NCI-H460 (cell line): ENCODE results near the gene PFN1. TPM values are rescaled to one million over a fixed set of nuclear protein-coding genes. Genes with fewer than 3 reads are reported as not detected.

ENCODE experiments used
- DNase-seq: peaks from one replicate; pipeline ENCODE4 v3.0.0-alpha.2; 2016; ENCODE audit warnings: low read depth; ENCODE audit errors: extremely low read depth
- polyA plus RNA-seq: library from polyadenylated mRNA; depleted of rRNA; stranded (reverse); fragments of >200 nt; gene quantifications from 2 replicates; pipeline ENCODE4 v1.2.3, GENCODE V29; 2014; cell fraction: nucleus; rRNA removed
- total RNA-seq: library from RNA; depleted of rRNA; stranded (reverse); fragments of >200 nt; shearing (Covaris generic); gene quantifications from 2 replicates; pipeline ENCODE4 v1.2.3, GENCODE V29; 2014; rRNA removed

Gene PFN1
- total RNA-seq: 960 and 1,088 TPM in 2 replicates
- polyA plus RNA-seq: 566 and 812 TPM in 2 replicates

DNA sequence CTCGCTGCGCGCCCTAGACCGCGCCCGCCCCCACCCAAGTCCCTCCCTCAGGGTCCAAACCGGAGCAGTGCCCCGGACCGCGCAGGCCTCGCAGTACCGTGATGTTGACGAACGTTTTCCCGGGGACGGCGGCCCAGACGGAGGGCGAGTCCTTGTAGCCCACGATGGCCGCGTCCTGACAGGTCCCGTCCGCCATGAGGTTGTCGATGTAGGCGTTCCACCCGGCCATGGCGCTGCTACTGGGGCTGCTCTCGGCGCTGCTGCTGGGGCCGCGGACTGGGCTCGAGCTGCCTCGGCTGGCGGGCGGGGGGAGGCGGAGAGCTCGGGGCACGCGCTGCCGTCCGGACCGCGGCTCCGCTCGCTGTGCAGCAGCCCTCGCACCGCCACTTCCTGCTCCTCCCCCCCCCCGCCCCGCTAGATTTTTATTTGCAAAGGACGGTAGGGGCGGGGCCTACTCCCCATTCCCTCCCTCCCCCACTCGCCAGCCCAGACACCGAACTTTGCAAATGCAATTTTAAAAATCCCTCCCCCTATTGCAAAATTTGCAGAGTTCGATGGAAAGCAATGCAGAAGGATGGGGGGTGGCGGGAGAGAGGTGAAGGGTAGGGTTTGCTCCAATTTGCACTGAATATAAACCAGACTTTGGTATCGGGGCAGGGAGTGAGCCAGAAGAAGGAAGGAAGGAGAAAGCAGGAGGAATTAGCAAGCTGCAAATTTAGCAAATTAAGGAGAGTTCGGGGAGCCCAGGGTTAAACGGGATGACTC lies at the start of gene PFN1:
Gene PFN1, minus strand, starts transcription at position 365 of the 765 bp plus-strand sequence. Its CDS starts 136 bp downstream, at position 229.
- peak; percentile 92 for DNase-seq

DNA sequence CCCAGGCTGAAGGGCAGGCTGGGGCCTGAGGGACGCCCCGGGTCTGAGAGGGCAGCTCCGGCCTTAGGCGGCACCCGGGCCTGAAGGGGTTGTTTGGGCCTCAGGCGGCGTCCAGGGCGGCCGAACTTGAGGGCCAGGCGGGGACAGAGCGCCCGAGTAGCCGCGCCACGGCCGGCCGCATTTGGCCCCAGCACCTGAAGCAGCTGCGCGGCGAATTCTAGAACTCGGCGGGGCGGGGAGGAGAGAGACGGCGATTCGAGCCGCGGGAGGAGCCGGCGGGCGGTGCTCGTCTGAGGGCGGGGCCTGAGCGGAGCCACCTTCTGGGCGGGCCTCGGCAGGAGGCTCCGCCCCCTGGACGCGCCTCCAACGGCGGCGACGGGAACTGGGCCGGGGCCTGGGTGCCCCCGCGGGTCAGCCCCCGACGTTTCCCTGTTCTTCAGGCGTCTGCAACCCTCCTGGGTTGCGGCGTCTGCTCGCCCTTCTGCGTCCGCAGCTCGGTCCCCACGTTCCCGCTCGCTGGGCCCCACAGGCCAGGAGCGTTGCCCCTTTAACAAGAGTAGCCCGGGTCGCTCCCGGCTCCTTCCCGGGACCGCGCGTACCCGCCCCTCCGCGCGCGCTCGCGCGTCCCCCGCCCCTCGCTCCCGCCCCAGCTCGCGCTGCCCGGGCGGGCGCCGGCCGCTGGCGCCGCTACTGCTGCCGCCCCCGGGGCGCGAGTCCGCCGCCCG lies 49.1 kb upstream of the PFN1 start, which contains the start of the genes INCA1 and KIF1C:
Gene INCA1, minus strand, starts transcription at position 221 of the 725 bp plus-strand sequence. CDS start 3,085 bp downstream, outside the sequence.
Gene KIF1C, plus strand, starts transcription at position 649 of the 725 bp plus-strand sequence. CDS start 2,297 bp downstream, outside the sequence.
- peak; percentile 85 for DNase-seq

DNA sequence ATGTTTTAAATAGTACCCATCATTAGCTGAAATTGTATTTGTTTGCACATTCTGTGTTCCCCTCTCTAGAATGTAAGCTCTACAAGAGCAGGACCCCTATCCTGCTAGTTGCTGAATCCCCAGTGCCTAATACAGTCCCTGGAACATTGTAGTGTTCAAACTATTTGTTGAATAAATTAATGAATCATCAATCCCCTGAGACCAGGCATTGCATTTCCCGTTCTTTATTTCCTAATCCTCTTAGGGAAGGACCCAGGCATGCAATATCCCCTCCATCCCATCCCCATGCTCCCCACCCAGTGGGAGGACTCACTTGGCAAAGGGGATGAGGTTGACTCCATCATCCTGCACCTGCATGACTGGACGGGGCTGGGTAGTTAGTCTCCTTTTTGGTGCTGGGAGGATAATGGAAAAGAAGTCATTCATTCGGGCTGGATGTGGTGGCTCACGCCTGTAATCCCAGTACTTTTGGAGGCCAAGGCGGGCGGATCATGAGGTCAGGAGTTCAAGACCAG lies 45.8 kb upstream of the PFN1 start:
- no peak for DNase-seq

DNA sequence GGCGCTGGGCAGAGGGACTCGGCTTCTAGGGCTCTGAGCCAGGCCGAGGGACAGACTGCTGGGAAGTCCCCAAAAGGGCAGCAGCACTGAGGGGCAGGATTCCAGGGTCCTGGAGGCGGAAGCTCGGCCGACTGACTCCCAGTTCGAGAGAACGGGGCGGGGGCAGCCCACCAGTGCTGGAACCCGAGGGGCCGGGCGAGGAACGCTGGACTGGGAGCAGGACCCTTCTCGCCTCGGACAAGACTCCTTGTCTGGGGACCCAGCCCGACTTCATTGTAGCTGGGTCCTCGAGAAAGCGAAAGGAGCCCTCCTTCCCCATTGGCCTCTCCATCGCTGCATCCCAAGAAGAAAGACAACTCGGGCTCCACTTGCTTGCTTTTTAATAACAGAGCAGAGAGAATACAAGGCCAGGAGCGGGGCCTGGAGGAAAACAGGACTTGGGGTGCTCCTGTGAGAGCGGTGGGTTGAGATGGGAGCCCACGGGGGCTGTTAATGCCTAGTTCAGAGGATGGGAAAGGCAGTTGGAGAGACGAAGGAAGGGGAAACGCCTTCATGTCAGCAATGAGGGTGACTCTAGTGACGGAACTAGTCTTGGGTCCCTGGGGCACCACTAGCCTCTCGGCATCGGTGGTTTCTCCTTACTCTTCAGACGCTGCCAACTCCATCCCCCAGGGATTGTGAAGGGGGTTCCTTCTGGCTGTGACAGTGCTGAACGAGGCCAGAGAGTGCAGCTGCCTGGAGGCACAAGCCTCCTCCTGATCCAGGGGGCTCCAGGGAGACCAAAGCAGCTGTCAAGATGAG lies 39.6 kb upstream of the PFN1 start:
- DNase-seq: no peak

DNA sequence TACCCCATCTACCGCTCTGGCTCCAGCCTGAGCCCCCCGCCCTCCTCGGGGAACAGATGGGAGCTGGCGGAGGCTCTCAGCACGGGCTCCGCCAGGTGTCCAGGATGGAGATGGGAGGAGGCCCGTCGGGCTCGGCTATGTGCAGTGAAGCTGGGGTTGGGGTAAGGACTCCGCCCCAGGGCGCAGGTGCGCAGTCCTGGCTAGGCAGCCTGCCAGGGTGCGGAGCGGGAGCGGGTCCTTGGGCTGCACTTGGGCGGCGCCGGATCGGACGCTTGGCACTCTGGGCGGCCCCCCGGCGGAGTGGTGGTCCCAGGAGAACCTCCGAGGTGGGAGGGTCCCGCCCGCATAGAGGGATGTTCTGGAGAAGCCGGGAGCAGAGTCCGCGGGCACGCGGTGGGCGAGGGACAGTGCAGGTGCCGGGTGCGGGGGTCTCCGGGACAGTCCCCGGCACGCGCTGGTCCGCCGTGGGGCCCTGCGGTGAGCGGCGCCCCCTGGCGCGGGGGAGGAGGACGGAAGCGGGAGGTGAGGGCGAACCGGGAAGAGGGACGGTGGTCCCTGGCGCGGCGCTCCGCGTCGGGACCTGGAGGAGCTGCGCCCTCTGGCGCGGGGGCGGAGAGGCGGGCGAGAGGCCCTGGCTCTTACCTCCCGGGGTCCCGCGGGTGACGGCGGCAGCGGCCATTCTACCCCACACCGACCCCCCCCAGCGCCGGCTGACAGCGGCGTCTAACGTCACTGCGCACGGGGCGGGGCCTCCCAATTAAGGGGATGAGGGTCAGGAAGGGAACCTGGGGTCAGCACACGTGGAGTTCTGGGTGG lies 38.8 kb upstream of the PFN1 start, which contains the start of gene CAMTA2:
Gene CAMTA2, minus strand, starts transcription at position 725 of the 816 bp plus-strand sequence. CDS start 1,453 bp downstream, outside the sequence.
- DNase-seq: peak; percentile 45

DNA sequence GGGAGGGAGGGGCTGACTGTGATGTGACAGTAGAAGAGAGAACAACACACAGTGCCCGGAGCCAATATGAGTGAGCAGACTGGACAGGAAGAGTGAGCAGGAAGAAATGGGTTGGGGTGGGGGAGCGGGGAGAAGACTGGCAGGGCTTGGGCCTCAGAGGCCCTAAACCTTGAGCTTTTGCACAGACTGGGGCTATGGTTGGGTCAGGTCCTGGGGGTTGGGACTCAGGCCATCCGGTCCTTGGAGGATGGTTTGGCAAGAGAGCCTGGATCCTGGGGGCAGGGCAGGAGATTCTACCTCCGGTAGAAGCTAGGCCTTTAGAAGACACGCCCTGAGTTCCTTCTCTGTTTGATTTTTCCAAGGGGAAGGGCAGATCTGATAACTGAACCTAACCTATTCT lies 38.1 kb upstream of the PFN1 start:
- no peak for DNase-seq

DNA sequence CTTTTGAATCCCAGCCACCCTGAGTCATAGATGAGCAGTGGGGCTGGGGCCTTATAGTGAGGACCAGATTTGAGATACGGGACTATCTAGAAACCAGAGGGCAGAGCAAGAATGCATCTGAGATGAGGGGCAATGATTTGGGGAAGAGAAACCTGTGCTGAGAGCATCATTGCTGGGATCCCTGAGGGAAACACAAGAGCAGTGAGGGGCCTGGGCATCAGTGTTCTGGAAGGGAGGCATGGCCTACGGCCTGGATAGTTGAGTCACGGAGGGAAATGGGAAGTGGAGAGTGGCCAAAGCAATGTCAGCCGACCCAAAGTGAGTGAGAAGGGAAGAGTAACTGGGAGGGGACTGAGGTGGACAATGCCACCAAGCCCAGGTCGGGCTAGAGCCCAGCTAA lies 34.0 kb upstream of the PFN1 start:
- no peak for DNase-seq

DNA sequence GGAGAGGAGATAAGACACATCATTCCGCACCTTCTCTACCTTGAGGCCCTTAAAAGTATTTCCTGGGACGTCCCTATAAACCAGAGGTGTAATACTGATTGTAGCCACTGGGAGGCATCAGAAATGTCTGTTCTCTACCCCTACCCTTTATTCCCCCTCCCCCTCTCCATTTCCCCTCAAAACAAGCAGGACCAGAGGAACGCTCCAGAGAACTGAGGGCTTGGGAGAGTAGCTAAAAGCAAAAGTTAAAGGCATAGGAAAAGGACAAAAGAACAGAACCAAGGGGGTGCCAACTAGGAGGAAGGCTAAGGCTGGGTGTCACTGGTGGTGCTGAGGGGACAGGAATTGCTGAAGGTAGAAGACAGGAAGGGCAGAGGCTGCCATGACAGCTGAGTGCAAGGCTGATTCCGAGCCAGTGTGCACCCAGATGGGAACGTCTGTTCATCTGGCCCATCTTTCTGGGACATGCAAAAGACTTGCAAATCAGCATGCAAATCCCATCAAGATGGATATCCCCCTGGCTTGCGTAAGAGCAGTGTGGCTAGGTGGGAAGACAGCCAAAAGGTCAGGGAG lies 32.4 kb upstream of the PFN1 start:
- peak; percentile 54 for DNase-seq

DNA sequence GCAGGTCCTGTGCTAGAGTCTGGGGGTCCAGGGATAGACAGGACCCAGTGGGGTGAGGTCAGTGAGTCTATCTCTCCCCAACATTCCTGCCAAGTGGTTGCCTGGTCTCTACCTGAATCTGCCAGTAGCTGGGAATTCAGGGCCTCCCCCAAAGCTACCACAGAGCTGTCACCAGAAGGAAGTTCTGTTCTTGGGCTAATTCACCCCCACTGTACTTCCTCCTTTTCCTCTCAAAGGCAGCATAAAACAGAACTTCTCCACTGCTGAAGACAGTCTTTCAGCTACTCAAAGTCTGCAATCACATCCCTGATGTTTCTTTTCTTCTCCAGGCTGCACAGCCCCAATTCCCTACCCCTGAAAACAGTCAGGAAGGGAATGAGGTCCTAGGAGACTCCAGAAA lies 30.4 kb upstream of the PFN1 start:
- DNase-seq: no peak

DNA sequence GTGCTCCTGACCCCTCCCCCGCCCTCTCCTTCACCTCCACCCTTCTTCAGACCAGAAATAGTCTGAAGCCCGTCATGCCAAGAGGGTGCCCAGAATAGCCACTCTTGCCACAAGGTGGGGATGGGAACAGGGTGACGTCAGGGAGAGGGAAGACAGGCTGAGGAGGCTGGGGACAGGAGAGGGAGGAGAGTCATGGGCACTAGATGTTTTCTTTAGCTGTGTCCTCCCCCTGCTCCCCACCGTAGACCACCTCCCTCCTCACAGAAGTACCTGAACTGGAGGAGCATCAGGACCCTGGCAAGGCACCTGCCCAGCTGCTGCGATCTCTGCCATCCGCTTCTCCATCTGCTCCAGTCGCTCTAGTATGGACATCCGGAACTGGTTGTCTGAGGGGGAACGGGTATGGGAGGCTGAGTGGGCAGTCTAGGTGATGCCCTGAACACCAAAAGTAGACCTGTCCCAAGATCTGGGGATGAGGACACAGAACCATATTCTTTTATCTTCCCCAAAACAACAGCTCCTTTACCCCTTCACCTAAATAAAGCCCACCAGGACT lies 25.9 kb upstream of the PFN1 start:
- no peak for DNase-seq

DNA sequence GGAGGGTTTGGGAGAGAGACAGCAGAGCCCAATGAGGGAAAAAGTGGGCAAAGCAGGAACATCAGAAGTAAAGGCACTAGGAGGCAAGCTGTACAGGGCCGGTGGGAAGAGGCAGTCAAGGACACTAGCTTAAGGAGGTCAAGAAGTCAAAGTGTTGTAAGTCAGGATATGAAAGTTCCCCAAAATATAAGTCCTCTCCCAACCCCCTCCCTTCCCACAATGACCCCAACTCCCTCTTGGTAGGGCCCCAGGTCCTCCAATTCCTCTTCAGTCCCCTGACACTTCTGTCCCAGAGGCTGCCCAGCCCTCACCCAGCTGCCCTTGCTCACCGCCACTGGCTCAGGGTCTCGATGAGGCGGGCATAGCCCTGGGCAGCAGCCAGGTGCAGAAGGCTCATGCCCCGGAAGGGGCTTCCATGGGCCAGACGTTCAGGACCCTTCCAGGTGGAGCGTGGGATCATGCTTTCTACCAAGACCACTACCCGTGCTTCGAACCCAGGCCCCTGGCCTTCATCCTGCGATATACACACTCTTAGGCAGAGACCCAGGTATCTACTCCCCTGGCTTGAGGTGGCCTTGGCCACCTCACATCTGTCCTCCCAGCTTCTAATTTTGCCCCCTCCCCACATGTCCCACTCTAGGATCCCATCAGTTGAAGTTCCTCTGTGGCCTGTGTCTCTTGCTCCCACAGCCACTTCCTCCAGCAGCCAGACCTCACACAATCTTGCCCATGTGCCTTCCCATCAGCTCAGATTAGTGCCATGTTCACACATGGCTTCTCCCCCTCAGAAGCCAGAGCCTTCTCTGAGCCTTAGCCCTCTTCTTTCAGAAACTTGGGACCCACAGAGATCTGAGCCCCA lies 25.2 kb upstream of the PFN1 start:
- DNase-seq: no peak

DNA sequence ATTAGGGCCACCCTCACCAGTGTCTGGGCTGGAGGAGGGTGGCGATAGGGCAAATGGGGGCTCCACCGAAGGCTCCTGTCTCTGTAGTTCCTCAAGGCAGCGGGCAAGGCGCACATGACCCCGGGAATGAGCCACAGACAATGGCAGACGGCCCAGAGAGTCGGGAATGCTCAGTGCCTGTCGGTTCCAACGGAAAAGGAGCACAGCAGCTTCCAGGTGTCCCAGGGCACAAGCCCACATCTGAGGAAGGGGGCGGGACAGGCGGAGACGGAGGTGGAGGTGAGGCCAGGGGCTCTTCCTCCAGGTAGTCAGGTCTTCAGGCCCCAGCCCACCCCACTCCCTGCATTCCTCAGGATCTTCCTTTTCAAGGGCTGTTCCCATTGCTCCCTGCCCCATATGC lies 24.4 kb upstream of the PFN1 start:
- no peak for DNase-seq

DNA sequence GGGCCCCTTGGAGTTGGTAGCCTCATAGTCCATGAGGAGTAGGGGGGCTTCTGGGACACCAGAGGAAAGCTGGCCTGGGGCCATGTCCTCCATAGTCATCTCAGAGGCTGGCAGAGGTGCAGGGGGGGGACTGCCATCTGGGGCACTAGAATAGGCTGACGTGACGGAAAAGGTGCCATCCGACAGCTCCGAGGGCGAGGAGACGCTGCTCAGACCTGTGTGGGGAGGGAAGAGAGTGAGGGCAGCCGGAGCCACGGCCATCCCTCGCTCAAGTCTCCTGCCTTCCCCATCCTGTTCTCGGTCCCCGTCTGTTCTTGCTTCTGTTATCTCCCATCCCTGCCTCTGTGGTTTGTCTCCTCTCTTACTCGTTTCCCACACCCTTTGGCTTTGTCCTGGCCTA lies 24.0 kb upstream of the PFN1 start:
- no peak for DNase-seq

DNA sequence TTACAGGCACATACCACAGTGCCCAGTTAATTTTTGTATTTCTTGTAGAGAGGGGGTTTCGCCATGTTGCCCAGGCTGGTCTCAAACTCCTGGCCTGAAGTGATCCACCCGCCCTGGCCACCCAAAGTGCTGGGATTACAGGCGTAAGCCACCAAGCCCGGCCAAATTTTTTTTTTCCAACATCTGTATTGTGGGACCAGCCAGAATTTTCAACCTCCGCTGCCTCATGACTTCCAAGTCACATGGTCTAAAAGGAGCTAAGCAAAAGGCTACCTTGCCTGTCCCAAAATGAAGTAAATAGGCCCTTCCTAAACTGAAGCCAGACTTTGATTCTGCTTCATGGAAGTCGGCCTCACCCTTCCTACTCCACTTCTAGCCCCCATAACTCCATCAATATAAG lies 23.5 kb upstream of the PFN1 start:
- DNase-seq: no peak

DNA sequence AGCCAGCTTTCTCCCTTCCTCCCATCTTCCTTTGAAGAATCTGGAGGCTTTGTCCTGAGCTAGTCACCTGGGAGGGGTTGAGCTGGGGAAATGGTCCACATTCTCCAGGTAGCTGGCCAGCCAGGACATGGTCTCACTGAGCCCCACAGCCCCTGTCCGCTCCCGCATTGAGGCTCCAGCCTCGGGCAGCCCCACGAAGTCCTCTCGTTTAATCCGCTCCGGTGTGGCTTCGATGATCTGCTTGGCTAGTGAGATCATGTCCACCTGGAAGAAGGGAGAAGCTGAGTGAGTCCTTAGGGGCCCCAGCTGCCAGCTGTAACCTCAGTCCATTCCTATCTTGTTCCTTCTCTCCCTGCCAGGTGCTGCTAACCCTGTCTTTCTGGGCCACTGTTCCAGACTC lies 21.9 kb upstream of the PFN1 start:
- no peak for DNase-seq

DNA sequence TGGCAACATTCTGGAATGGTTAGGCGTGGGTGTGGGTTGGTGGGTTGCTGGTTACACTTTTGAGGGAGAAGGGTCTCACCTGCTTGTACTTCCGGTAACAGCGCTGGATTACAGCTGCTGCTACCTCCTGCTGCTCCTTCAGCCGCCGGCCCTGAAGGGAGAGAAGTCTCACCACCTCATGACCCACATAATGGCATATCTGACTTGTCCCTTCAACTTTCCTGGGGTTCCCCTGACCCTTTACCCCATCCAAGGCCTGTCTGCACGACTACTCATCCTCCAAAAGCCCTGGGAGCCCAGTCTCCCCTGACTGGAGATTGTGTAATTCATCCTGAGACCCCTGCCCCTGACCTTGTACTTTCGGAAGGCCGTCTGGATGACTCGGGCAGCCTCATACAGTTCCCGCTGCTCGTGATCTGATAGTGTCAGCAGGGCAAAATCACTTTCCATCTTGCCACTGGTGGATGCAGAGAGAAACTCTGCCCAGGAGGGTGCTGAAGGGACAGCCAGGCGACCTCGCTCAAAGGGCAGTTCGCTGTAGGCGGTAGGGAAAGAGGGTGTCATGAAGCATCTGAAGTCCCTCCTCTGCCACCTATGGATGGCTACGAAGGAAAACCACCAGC lies 21.3 kb upstream of the PFN1 start:
- DNase-seq: no peak

DNA sequence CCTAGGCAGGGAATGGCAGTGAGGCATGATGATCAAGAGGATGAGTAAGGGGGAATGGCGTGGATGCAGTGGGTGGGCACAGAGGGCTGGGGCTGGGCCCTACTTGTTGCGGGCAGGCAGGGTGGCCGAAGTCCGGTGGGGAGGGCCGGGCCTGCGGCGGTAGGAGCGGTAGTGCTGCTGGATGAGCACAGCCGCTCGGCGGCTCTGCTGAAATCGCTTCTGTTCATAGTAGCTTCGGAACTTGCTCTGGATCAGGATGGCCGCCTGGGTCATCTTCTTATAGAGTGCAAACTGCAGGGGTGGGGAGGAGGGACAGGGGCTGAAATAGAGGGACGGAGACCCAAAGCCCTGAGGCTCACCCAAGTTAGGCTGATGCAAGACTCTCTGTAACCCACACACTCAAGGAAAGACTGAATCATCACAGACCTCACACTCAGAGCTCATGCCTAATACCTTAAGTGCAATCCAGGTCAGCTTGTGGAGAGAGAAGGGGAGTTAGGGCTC lies 20.8 kb upstream of the PFN1 start:
- DNase-seq: peak; percentile 95
